A549 (cell line): Measurements from ENCODE around the gene ATP6V0A1.

Source experiments
- BHLHE40 ChIP-seq: IDR thresholded peaks from 2 replicates; pipeline ENCODE4 v1.6.1; 2012; ENCODE audit warnings: low read depth, low read length, inconsistent platforms
- CTCF ChIP-seq: fragments of >200 bp; sonication (Bioruptor Twin); formaldehyde crosslinking; IDR thresholded peaks from 3 replicates; pipeline ENCODE4 v1.5.1; 2016
- EP300 ChIP-seq, 2 experiments: fragments of >200 bp; sonication (Bioruptor Twin); formaldehyde crosslinking; IDR thresholded peaks; 2 replicates in 1 of 2; 3 replicates in 1 of 2; pipeline ENCODE4 v1.6.1; 2016 to 2017
- FOSB ChIP-seq: fragments of 250-450 bp; sonication (Bioruptor Pico); IDR thresholded peaks from 2 replicates; pipeline ENCODE4 v1.5.0; 2020; ENCODE audit warnings: mild to moderate bottlenecking, moderate library complexity
- PHF8 ChIP-seq: fragments of 200-600 bp; sonication (generic); IDR thresholded peaks from 2 replicates; pipeline ENCODE4 v1.6.1; 2016; ENCODE audit warnings: low read depth, mild to moderate bottlenecking, antibody characterized with exemption, moderate library complexity, borderline replicate concordance
- POLR2A ChIP-seq: IDR thresholded peaks from 2 replicates; pipeline ENCODE4 v1.6.1; 2012; ENCODE audit warnings: mild to moderate bottlenecking, low read length
- RAD21 ChIP-seq, 2 experiments: fragments of >200 bp in 1 of 2; sonication (Bioruptor Twin) in 1 of 2; formaldehyde crosslinking in 1 of 2; IDR thresholded peaks in 1 of 2; conservative IDR thresholded peaks in 1 of 2; 2 replicates in 1 of 2; 3 replicates in 1 of 2; pipeline ENCODE4 v1.6.1; 2012 to 2018; ENCODE audit warnings: inconsistent platforms in 1 of 2
- RFX5 ChIP-seq: fragments of 450-650 bp; IDR thresholded peaks from 2 replicates; pipeline ENCODE4 v1.7.1; 2014; ENCODE audit warnings: antibody characterized with exemption, mild to moderate bottlenecking, moderate library complexity

GRCh38 chr17:42568341-42569111 is 109.8 kb downstream of the ATP6V0A1 start:
- no peak for TF ChIP-seq PHF8
- no peak for TF ChIP-seq RAD21 (conservative IDR thresholded peaks at IDR 0.05 in 1 of 2, IDR thresholded peaks at IDR 0.05 in 1 of 2)
- TF ChIP-seq RFX5 = no peak
- no peak for TF ChIP-seq BHLHE40
- TF ChIP-seq POLR2A = no peak
- TF ChIP-seq CTCF = no peak
- TF ChIP-seq FOSB = no peak
- no peak for TF ChIP-seq EP300 (IDR thresholded peaks at IDR 0.05)
